WTC11 (cell line): ENCODE results near the gene CACNB4. TPM values are rescaled to one million over a fixed set of nuclear protein-coding genes. Genes with fewer than 3 reads are reported as not detected.

Source experiments
- ATAC-seq: fragments of 200-7000 bp; cut with Tn5 transposase; 2 replicates; pipeline ENCODE4 v1.10.0; 2021; ENCODE audit warnings: mild to moderate bottlenecking, moderate library complexity
- CTCF ChIA-PET: fragments of 300-600 bp; sonication (Branson Sonifier 250); formaldehyde crosslinking; loops from one replicate; lab custom pipeline; 2021; ENCODE audit warnings: antibody characterized with exemption; lab: Charles Lee
- POLR2A ChIA-PET: fragments of 350-600 bp; sonication (Branson Sonifier 250); formaldehyde crosslinking; loops from one replicate; lab custom pipeline; 2021; ENCODE audit warnings: antibody characterized with exemption; lab: Charles Lee
- DNase-seq: peaks from one replicate; pipeline ENCODE4 v3.0.0; 2021; ENCODE audit warnings: low spot score
- H3K27ac Mint-ChIP-seq: 2 replicates; pipeline ENCODE4 v1.8.0; 2021; ENCODE audit warnings: mixed read lengths
- H3K27me3 Mint-ChIP-seq: 2 replicates; pipeline ENCODE4 v1.8.0; 2021; ENCODE audit warnings: low read depth, mild to moderate bottlenecking, moderate library complexity, mixed read lengths
- H3K36me3 Mint-ChIP-seq: 2 replicates; pipeline ENCODE4 v1.8.0; 2021; ENCODE audit warnings: mixed read lengths
- H3K4me1 Mint-ChIP-seq: 2 replicates; pipeline ENCODE4 v1.8.0; 2022; ENCODE audit warnings: mixed read lengths
- H3K4me3 Mint-ChIP-seq: 2 replicates; pipeline ENCODE4 v1.8.0; 2021; ENCODE audit warnings: mild to moderate bottlenecking, moderate library complexity, mixed read lengths
- H3K9me3 Mint-ChIP-seq: 2 replicates; pipeline ENCODE4 v1.8.0; 2021; ENCODE audit warnings: mixed read lengths
- GTF2I ChIP-seq: fragments of 250-450 bp; sonication (Bioruptor Pico); conservative IDR thresholded peaks from 2 replicates; pipeline ENCODE4 v1.4.0; 2021; ENCODE audit warnings: mild to moderate bottlenecking
- NR2C2 ChIP-seq: sonication (generic); formaldehyde crosslinking; IDR thresholded peaks from 2 replicates; pipeline ENCODE4 v1.8.0; 2022; ENCODE audit warnings: mild to moderate bottlenecking, missing genetic modification reagents
- NR3C1 ChIP-seq: sonication (generic); formaldehyde crosslinking; conservative IDR thresholded peaks from 2 replicates; pipeline ENCODE4 v1.8.1; 2023; ENCODE audit warnings: low read depth, mild to moderate bottlenecking, missing genetic modification reagents
- RORB ChIP-seq: fragments of 250-450 bp; sonication (Bioruptor Pico); IDR thresholded peaks from 2 replicates; pipeline ENCODE4 v1.9.0; 2021; ENCODE audit warnings: mild to moderate bottlenecking
- TCF7 ChIP-seq: sonication (generic); formaldehyde crosslinking; IDR thresholded peaks from 2 replicates; pipeline ENCODE4 v1.8.0; 2022; ENCODE audit warnings: mild to moderate bottlenecking, low read depth, missing genetic modification reagents, moderate library complexity
- TEAD1 ChIP-seq: sonication (generic); formaldehyde crosslinking; IDR thresholded peaks from 2 replicates; pipeline ENCODE4 v1.8.0; 2022; ENCODE audit warnings: mild to moderate bottlenecking, missing genetic modification reagents
- TEAD4 ChIP-seq: sonication (generic); formaldehyde crosslinking; IDR thresholded peaks from 2 replicates; pipeline ENCODE4 v1.8.0; 2022; ENCODE audit warnings: mild to moderate bottlenecking, missing genetic modification reagents
- ZNF138 ChIP-seq: sonication (generic); formaldehyde crosslinking; conservative IDR thresholded peaks from 2 replicates; pipeline ENCODE4 v1.8.1; 2022; ENCODE audit warnings: mild to moderate bottlenecking, moderate library complexity, missing genetic modification reagents
- ZNF396 ChIP-seq: fragments of 250-450 bp; sonication (Bioruptor Pico); IDR thresholded peaks from 2 replicates; pipeline ENCODE4 v1.8.0; 2021; ENCODE audit warnings: mild to moderate bottlenecking, moderate library complexity, borderline replicate concordance
- ZNF671 ChIP-seq: fragments of 250-450 bp; sonication (Bioruptor Pico); IDR thresholded peaks from 2 replicates; pipeline ENCODE4 v1.8.0; 2021; ENCODE audit warnings: mild to moderate bottlenecking
- total RNA-seq: library from RNA; stranded (reverse); gene quantifications from 3 replicates; pipeline ENCODE4 v1.2.3, GENCODE V29; 2021
- TF ChIP-seq, protein P1 (sequence below): sonication (generic); formaldehyde crosslinking; IDR thresholded peaks from 2 replicates; pipeline ENCODE4 v1.8.0; 2023; ENCODE audit warnings: missing genetic modification reagents, mild to moderate bottlenecking, borderline replicate concordance
- TF ChIP-seq, protein P2 (sequence below): sonication (generic); formaldehyde crosslinking; conservative IDR thresholded peaks from 2 replicates; pipeline ENCODE4 v1.8.1; 2022; ENCODE audit warnings: mild to moderate bottlenecking, missing genetic modification reagents
- TF ChIP-seq, protein P3 (sequence below): sonication (generic); formaldehyde crosslinking; IDR thresholded peaks from 2 replicates; pipeline ENCODE4 v1.8.1; 2023; ENCODE audit warnings: mild to moderate bottlenecking, moderate library complexity, missing genetic modification reagents
- TF ChIP-seq, protein P4 (sequence below): sonication (generic); formaldehyde crosslinking; IDR thresholded peaks from 2 replicates; pipeline ENCODE4 v1.8.1; 2022; ENCODE audit warnings: mild to moderate bottlenecking, moderate library complexity, missing genetic modification reagents
- TF ChIP-seq, protein P5 (sequence below): sonication (generic); formaldehyde crosslinking; IDR thresholded peaks from 2 replicates; pipeline ENCODE4 v1.8.1; 2022; ENCODE audit warnings: mild to moderate bottlenecking, missing genetic modification reagents, moderate library complexity, borderline replicate concordance
- TF ChIP-seq, protein P6 (sequence below): sonication (generic); formaldehyde crosslinking; IDR thresholded peaks from 2 replicates; pipeline ENCODE4 v1.8.0; 2022; ENCODE audit warnings: mild to moderate bottlenecking, missing genetic modification reagents
- TF ChIP-seq, protein P7 (sequence below): fragments of 250-450 bp; sonication (Bioruptor Pico); IDR thresholded peaks from 2 replicates; pipeline ENCODE4 v1.8.0; 2021; ENCODE audit warnings: mild to moderate bottlenecking

The CACNB4 gene
- total RNA-seq, 1 experiment from 2014 or later, result 4.7 TPM

DNA sequence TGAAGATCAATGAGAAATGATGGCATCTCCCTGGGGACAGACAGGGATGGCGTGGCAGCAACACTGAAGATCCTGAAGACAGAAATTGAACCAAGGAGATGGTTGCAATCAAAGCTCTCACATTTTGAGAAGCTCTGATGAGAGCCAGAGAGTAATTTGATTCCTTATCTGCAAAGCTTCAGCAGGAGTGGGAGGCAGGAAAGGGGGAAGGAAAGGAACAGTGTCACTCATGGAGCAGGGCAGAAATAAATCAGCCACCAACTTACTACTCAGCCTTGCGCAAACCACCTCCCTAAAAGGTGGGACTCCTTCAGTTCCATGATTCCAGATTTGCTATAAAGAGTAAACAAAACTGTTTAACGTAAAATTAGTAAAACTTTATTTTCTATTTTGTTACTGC lies 119.2 kb downstream of the CACNB4 start:
- Mint-ChIP-seq H3K27ac (no peak overlapping the region), H3K4me1 (peaks cover 7% of the 10 kb centered on the region), H3K9me3 (peaks cover 4% of the 10 kb centered on the region; the same call in 1 of the 2 replicates), H3K36me3 (no peaks in the 10 kb centered on the region), H3K4me3 (no peak overlapping the region), H3K27me3 (no peaks in the 10 kb centered on the region)
- CTCF ChIA-PET, result interaction anchor here (1.1 to 2.4 kb wide), 3 partner anchors 19 to 196 kb away, joined by 3 to 7 read pairs (median 4); partner anchors contain the start of gene STAM2
- POLR2A ChIA-PET, result no interaction called here
- no peak for TF ChIP-seq NR3C1
- TF ChIP-seq, protein P1, sequence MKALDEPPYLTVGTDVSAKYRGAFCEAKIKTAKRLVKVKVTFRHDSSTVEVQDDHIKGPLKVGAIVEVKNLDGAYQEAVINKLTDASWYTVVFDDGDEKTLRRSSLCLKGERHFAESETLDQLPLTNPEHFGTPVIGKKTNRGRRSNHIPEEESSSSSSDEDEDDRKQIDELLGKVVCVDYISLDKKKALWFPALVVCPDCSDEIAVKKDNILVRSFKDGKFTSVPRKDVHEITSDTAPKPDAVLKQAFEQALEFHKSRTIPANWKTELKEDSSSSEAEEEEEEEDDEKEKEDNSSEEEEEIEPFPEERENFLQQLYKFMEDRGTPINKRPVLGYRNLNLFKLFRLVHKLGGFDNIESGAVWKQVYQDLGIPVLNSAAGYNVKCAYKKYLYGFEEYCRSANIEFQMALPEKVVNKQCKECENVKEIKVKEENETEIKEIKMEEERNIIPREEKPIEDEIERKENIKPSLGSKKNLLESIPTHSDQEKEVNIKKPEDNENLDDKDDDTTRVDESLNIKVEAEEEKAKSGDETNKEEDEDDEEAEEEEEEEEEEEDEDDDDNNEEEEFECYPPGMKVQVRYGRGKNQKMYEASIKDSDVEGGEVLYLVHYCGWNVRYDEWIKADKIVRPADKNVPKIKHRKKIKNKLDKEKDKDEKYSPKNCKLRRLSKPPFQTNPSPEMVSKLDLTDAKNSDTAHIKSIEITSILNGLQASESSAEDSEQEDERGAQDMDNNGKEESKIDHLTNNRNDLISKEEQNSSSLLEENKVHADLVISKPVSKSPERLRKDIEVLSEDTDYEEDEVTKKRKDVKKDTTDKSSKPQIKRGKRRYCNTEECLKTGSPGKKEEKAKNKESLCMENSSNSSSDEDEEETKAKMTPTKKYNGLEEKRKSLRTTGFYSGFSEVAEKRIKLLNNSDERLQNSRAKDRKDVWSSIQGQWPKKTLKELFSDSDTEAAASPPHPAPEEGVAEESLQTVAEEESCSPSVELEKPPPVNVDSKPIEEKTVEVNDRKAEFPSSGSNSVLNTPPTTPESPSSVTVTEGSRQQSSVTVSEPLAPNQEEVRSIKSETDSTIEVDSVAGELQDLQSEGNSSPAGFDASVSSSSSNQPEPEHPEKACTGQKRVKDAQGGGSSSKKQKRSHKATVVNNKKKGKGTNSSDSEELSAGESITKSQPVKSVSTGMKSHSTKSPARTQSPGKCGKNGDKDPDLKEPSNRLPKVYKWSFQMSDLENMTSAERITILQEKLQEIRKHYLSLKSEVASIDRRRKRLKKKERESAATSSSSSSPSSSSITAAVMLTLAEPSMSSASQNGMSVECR, result no peak
- no peak for DNase-seq
- ATAC-seq, result no peak

DNA sequence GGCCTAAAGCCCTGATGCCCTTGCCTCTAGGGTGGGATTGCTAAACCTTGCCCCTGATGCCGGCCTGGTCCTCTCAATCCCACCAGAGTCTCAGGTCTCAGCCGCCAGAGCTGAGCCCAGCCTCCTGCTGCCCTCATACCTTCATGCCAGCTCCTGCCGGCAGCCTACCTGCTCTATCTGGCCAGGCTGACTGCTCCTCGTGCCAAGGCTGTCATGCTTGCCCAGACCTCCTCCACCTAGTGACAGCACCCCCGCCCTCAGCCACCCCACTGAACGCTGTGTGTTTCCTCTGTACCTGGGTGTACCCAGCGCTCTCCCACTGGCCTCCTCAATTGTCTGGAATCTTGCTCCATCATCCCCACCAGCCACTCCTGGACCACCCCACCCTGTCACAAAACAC lies 120.1 kb downstream of the CACNB4 start:
- H3K36me3 Mint-ChIP-seq, result no peaks in the 10 kb centered on the region
- no peak for DNase-seq
- POLR2A ChIA-PET, result no interaction called here
- CTCF ChIA-PET, result interaction anchor here (2.4 kb wide), 1 partner anchor 20 kb away, joined by 7 read pairs; no protein-coding TSS in a partner anchor
- peaks cover 4% of the 10 kb centered on the region; the same call in 1 of the 2 replicates for H3K9me3 Mint-ChIP-seq
- no peak overlapping the region for H3K4me3 Mint-ChIP-seq
- H3K27me3 Mint-ChIP-seq, result no peaks in the 10 kb centered on the region
- no peak for TF ChIP-seq GTF2I (CRISPR knock-in tag)
- TF ChIP-seq, all 79 proteins: peak for 0
- H3K4me1 Mint-ChIP-seq, result peaks cover 15% of the 10 kb centered on the region
- no peak for ATAC-seq
- no peak overlapping the region for H3K27ac Mint-ChIP-seq

DNA sequence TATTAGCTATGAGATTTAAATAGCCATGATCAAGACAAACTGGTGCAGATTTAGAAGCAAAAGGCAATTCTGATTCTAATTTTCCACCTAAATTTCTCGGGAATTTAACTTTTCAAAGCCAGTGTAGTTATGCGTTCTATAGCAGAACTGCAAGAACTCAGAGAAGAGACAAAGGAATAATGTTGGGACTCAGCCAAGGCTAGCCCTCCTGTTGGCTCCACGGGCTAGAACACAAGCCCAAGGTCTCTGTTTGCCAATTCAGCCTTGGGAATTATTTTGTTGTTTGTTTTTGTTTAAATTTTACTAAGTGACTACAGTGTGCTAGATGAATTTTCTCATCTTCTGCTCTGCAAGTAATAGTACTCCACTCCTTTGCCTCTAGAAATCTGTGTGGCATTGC lies 121.2 kb downstream of the CACNB4 start:
- no peak for DNase-seq
- no peak for ATAC-seq
- H3K27me3 Mint-ChIP-seq, result no peaks in the 10 kb centered on the region
- POLR2A ChIA-PET, result no interaction called here
- H3K4me1 Mint-ChIP-seq, result peaks cover 26% of the 10 kb centered on the region
- TF ChIP-seq ZNF671 (CRISPR knock-in tag) (no peak), NR2C2 (no peak), ZNF138 (CRISPR knock-in tag) (no peak)
- TF ChIP-seq, protein P2, sequence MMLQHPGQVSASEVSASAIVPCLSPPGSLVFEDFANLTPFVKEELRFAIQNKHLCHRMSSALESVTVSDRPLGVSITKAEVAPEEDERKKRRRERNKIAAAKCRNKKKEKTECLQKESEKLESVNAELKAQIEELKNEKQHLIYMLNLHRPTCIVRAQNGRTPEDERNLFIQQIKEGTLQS (CRISPR knock-in tag), result no peak
- TF ChIP-seq, protein P3, sequence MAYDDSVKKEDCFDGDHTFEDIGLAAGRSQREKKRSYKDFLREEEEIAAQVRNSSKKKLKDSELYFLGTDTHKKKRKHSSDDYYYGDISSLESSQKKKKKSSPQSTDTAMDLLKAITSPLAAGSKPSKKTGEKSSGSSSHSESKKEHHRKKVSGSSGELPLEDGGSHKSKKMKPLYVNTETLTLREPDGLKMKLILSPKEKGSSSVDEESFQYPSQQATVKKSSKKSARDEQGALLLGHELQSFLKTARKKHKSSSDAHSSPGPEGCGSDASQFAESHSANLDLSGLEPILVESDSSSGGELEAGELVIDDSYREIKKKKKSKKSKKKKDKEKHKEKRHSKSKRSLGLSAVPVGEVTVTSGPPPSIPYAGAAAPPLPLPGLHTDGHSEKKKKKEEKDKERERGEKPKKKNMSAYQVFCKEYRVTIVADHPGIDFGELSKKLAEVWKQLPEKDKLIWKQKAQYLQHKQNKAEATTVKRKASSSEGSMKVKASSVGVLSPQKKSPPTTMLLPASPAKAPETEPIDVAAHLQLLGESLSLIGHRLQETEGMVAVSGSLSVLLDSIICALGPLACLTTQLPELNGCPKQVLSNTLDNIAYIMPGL (CRISPR knock-in tag), result no peak
- CTCF ChIA-PET, result interaction anchor here (1.0 kb wide), 1 partner anchor 21 kb away, joined by 4 read pairs; no protein-coding TSS in a partner anchor
- H3K9me3 Mint-ChIP-seq, result peaks cover under 1% of the 10 kb centered on the region; the same call in 1 of the 2 replicates
- H3K4me3 Mint-ChIP-seq, result no peak overlapping the region
- no peak overlapping the region for H3K27ac Mint-ChIP-seq
- no peaks in the 10 kb centered on the region for H3K36me3 Mint-ChIP-seq

DNA sequence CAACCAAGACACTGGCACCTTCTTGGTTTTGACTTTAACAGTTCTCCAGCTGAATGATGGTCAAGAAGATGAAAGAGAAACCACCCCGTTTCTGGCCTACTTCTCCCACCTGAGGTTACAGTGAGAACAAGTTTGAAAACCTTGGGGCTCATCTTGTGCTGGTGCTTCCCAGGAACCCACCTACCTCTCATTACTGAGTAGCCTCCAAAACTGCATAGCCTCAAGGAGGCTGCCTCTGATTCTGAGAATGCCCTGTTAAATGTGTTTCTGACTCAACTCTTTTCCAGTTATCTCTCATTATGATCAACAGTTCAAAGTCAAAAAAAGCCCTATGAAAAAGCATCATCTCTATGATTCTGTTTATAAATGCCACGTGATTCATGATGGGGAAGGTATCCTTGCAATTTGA lies 121.9 kb downstream of the CACNB4 start:
- Mint-ChIP-seq H3K4me3 (no peak overlapping the region), H3K36me3 (no peaks in the 10 kb centered on the region), H3K27me3 (no peaks in the 10 kb centered on the region), H3K27ac (no peak overlapping the region), H3K9me3 (no peaks in the 10 kb centered on the region), H3K4me1 (peaks cover 30% of the 10 kb centered on the region)
- CTCF ChIA-PET, result interaction anchor here (1.0 to 1.1 kb wide), 2 partner anchors 22 to 49 kb away, joined by 3 to 4 read pairs; no protein-coding TSS in a partner anchor
- POLR2A ChIA-PET, result no interaction called here
- ATAC-seq, result no peak
- no peak for DNase-seq
- TF ChIP-seq, protein P4, sequence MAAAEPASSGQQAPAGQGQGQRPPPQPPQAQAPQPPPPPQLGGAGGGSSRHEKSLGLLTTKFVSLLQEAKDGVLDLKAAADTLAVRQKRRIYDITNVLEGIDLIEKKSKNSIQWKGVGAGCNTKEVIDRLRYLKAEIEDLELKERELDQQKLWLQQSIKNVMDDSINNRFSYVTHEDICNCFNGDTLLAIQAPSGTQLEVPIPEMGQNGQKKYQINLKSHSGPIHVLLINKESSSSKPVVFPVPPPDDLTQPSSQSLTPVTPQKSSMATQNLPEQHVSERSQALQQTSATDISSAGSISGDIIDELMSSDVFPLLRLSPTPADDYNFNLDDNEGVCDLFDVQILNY (CRISPR knock-in tag), result no peak
- TF ChIP-seq TEAD1 (CRISPR knock-in tag), result no peak
- TF ChIP-seq, protein P5, sequence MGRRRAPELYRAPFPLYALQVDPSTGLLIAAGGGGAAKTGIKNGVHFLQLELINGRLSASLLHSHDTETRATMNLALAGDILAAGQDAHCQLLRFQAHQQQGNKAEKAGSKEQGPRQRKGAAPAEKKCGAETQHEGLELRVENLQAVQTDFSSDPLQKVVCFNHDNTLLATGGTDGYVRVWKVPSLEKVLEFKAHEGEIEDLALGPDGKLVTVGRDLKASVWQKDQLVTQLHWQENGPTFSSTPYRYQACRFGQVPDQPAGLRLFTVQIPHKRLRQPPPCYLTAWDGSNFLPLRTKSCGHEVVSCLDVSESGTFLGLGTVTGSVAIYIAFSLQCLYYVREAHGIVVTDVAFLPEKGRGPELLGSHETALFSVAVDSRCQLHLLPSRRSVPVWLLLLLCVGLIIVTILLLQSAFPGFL, result no peak
- TF ChIP-seq ZNF396 (CRISPR knock-in tag), result no peak
- TF ChIP-seq, protein P6, sequence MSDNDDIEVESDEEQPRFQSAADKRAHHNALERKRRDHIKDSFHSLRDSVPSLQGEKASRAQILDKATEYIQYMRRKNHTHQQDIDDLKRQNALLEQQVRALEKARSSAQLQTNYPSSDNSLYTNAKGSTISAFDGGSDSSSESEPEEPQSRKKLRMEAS, result no peak
- TF ChIP-seq, protein P7, sequence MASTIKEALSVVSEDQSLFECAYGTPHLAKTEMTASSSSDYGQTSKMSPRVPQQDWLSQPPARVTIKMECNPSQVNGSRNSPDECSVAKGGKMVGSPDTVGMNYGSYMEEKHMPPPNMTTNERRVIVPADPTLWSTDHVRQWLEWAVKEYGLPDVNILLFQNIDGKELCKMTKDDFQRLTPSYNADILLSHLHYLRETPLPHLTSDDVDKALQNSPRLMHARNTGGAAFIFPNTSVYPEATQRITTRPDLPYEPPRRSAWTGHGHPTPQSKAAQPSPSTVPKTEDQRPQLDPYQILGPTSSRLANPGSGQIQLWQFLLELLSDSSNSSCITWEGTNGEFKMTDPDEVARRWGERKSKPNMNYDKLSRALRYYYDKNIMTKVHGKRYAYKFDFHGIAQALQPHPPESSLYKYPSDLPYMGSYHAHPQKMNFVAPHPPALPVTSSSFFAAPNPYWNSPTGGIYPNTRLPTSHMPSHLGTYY (CRISPR knock-in tag), result no peak
- no peak for TF ChIP-seq TEAD4 (CRISPR knock-in tag)
- TF ChIP-seq TCF7 (CRISPR knock-in tag), result no peak
- TF ChIP-seq RORB (CRISPR knock-in tag), result no peak
- TF ChIP-seq, protein P2 (CRISPR knock-in tag), result no peak
